ENCODE results near the gene ITGB8.

DNA sequence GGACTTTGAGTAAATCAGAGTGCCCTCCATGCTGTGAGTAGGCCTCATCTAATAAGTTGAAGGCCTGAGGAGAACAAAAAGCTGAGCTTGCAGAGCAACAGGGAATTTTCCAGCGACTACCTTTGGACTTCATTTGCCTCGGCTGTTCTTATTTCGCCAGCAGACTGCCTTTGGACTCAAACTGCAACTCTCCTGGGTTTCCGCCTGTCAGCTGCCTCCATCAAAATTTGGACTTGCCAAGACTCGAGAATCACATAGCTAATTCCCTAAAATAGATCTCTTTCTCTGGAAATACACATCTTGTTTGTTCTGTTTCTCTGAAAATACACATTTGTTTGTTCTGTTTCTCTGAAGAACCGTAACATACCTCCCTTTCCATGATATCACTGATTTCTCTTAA, 93.8 kb downstream of the ITGB8 start:
- TF ChIP-seq, protein P1, sequence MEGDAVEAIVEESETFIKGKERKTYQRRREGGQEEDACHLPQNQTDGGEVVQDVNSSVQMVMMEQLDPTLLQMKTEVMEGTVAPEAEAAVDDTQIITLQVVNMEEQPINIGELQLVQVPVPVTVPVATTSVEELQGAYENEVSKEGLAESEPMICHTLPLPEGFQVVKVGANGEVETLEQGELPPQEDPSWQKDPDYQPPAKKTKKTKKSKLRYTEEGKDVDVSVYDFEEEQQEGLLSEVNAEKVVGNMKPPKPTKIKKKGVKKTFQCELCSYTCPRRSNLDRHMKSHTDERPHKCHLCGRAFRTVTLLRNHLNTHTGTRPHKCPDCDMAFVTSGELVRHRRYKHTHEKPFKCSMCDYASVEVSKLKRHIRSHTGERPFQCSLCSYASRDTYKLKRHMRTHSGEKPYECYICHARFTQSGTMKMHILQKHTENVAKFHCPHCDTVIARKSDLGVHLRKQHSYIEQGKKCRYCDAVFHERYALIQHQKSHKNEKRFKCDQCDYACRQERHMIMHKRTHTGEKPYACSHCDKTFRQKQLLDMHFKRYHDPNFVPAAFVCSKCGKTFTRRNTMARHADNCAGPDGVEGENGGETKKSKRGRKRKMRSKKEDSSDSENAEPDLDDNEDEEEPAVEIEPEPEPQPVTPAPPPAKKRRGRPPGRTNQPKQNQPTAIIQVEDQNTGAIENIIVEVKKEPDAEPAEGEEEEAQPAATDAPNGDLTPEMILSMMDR (IDR thresholded peaks at IDR 0.05) = no peak
- TF ChIP-seq ZFX (IDR thresholded peaks at IDR 0.05; ENCODE audit: borderline replicate concordance) = no peak

Measured in 22Rv1 (cell line).